ENCODE results near the gene ZHX3. TPM values are rescaled to one million over a fixed set of nuclear protein-coding genes. Genes with fewer than 3 reads are reported as not detected.

ZHX3 gene
- total and polyA plus RNA-seq, 2 of the 13 experiments (the other 11 are each of a cell fraction or from before 2014, with no cell fraction given): 8.4 to 11.7 TPM

- TF ChIP-seq HOMEZ (CRISPR knock-in tag; IDR thresholded peaks at IDR 0.05; ENCODE audit: low read depth) (no peak), NR2F6 (IDR thresholded peaks at IDR 0.05) (no peak), NR2F6 (CRISPR knock-in tag; IDR thresholded peaks at IDR 0.05) (peak; percentile 9; the same call in 1 of the 2 replicates), HMGXB3 (CRISPR knock-in tag; IDR thresholded peaks at IDR 0.05; ENCODE audit: borderline replicate concordance) (peak; percentile 86; the same call in 1 of the 2 replicates), BHLHE40 (IDR thresholded peaks at IDR 0.05; ENCODE audit: low read length) (no peak; the same call in 1 of the 2 replicates), ZNF160 (CRISPR knock-in tag; IDR thresholded peaks at IDR 0.05) (no peak), ZNF20 (CRISPR knock-in tag; IDR thresholded peaks at IDR 0.05) (no peak), PHB2 (IDR thresholded peaks at IDR 0.05; ENCODE audit: partially characterized antibody) (no peak), ZNF331 (CRISPR knock-in tag; IDR thresholded peaks at IDR 0.05) (peak; percentile 55; the same call in 1 of the 2 replicates), ZNF24 (IDR thresholded peaks at IDR 0.05) (no peak), BCL3 (CRISPR knock-in tag; IDR thresholded peaks at IDR 0.05) (peak; percentile 6; the same call in 1 of the 2 replicates), ETV5 (CRISPR knock-in tag; IDR thresholded peaks at IDR 0.05; ENCODE audit: borderline replicate concordance) (no peak; the same call in none of the 2 replicates), SOX13 (IDR thresholded peaks at IDR 0.05) (no peak), SOX13 (CRISPR knock-in tag; conservative IDR thresholded peaks at IDR 0.05 in 1 of 2, IDR thresholded peaks at IDR 0.05 in 1 of 2) (peak in 1 of 2 experiments; percentile 32; a peak in 1 of 4 replicates), ARID5B (CRISPR knock-in tag; IDR thresholded peaks at IDR 0.05) (peak; percentile 58), DNMT1 (CRISPR knock-in tag; IDR thresholded peaks at IDR 0.05) (no peak)
Measured at GRCh38 chr20:41135187-41135887, 182.2 kb downstream of the ZHX3 start (continued).
